Pancreas (tissue), 10 donors: ENCODE results near the gene NFIA. TPM values are rescaled to one million over a fixed set of nuclear protein-coding genes. Genes with fewer than 3 reads are reported as not detected.

Experiments used
- ATAC-seq, 4 donors: fragments of 200-7000 bp; cut with Tn5 transposase; one replicate each; pipeline versions ENCODE4 v1.8.0 to v1.9.1; 2020; ENCODE audit warnings: mild to moderate bottlenecking in 4 of 4, moderate library complexity in 4 of 4
- DNase-seq, 6 donors: peaks; one replicate each; pipeline ENCODE4 v3.0.0-alpha.2; 2020
- FAIRE-seq: peaks from 2 replicates; lab custom pipeline; 2012; peaks lifted over from hg19 to GRCh38; lab: Jason Lieb, UNC
- H3K27ac ChIP-seq, 4 donors: fragments of 200-600 bp; sonication (generic); 1 replicate in 3 of 4; 2 replicates in 1 of 4; pipeline versions ENCODE4 v1.5.0 to v1.8.0; 2020
- H3K27me3 ChIP-seq, 4 donors: fragments of 200-600 bp; one replicate each; pipeline ENCODE4 v1.8.0; 2021
- H3K36me3 ChIP-seq, 3 donors: fragments of 200-600 bp; sonication (generic) in 1 of 3; one replicate each; pipeline versions ENCODE4 v1.5.0 to v1.8.0; 2020 to 2021
- H3K4me1 ChIP-seq, 3 donors: fragments of 200-600 bp; one replicate each; pipeline ENCODE4 v1.8.0; 2021
- H3K4me3 ChIP-seq, 4 donors: fragments of 200-600 bp; sonication (generic) in 2 of 4; one replicate each; pipeline versions ENCODE4 v1.5.0 to v1.8.0; 2020 to 2021
- H3K9me3 ChIP-seq, 4 donors: fragments of 200-600 bp; one replicate each; pipeline ENCODE4 v1.8.0; 2021
- CTCF ChIP-seq, 4 donors: fragments of 200-600 bp; sonication (generic) in 3 of 4; IDR thresholded peaks; one replicate each; pipeline versions ENCODE4 v1.5.0 to v1.8.0; 2021; ENCODE audit warnings: antibody characterized with exemption in 4 of 4
- WGBS, 2 donors: extraction: QIAGEN DNeasy Blood & Tissue Kit; methylation state at CpG; one replicate each; pipeline ENCODE4 v1.1.7; 2013; 5-methylcytosine and 5-hydroxymethylcytosine counted together
- intact Hi-C, 3 donors: fragments of 100-400 bp; cut with DNase I; formaldehyde crosslinking; loops; one replicate each; pipeline versions ENCODE4 v1.11.1 to v1.14.2; 2022
- polyA plus RNA-seq, 2 donors: library from polyadenylated mRNA; stranded (reverse); fragments of 200-250 nt; gene quantifications; one replicate each; pipeline ENCODE4 v1.2.3, GENCODE V29; 2013
- total RNA-seq, 6 donors: library from RNA; stranded (reverse); fragmentation: NEBNext Ultra II Directional in 4 of 6; extraction: Animal tissue kit (Norgen Biotek cat#: 25700) in 4 of 6; gene quantifications; one replicate each; pipeline versions ENCODE4 v1.2.1 to v1.2.4, GENCODE V29; 2021 to 2023
- donor health status: healthy with polysubstance abuse.
- donor health status: DM: no; HTN: no; CAD: no; lungs with moderate emphysema.
- donor health status: DM: no; HTN: no; CAD: no.
- donor health status: control.
- donor health status: control.
- donor health status: Bipolar disorder and iron deficiency.
- donor health status: DM: yes; HTN: yes; CAD: no.
- donor health status: DM: no; HTN: no; CAD: no.
- donor health status: DM: no; HTN: no; CAD: no.
- donor health status: DM: yes; HTN: yes; CAD: no.

Gene NFIA
- total and polyA plus RNA-seq, 8 donors = 4.9 to 48.1 (median 30.2) TPM

- DNase-seq = no peak
- Histone ChIP-seq H3K27me3 (no peaks in the 10 kb centered on the region), H3K4me1 (no peaks in the 10 kb centered on the region), H3K9me3 (no peaks in the 10 kb centered on the region), H3K27ac (no peak overlapping the region), H3K4me3 (no peak overlapping the region), H3K36me3 (no peaks in the 10 kb centered on the region)
- no peak for ATAC-seq
- TF ChIP-seq CTCF (IDR thresholded peaks at IDR 0.05) = no peak
- intact Hi-C loops = no loop called here
- WGBS, 2 donors = 87 to 88% methylated on average over 11 of the region's 11 CpGs
- no peak for FAIRE-seq
Observed at GRCh38 chr1:61392409-61393242, 310.3 kb downstream of the NFIA start.

GRCh38 chr1:61393575-61393974 is 311.2 kb downstream of the NFIA start:
- FAIRE-seq (no peak), DNase-seq (no peak), ATAC-seq (no peak)
- Histone ChIP-seq H3K36me3 (no peaks in the 10 kb centered on the region), H3K4me3 (no peak overlapping the region), H3K9me3 (no peaks in the 10 kb centered on the region), H3K27me3 (no peaks in the 10 kb centered on the region), H3K4me1 (no peaks in the 10 kb centered on the region), H3K27ac (no peak overlapping the region)
- WGBS, 2 donors = 97 to 99% methylated on average over 3 of the region's 3 CpGs
- no peak for TF ChIP-seq CTCF (IDR thresholded peaks at IDR 0.05)
- intact Hi-C loops = no loop called here

GRCh38 chr1:61395146-61395800 is 312.9 kb downstream of the NFIA start:
- Histone ChIP-seq H3K27ac (no peak overlapping the region), H3K4me3 (no peak overlapping the region), H3K36me3 (no peaks in the 10 kb centered on the region), H3K4me1 (peaks cover 0 to 4% (median 0%) of the 10 kb centered on the region in 3 donors), H3K27me3 (no peaks in the 10 kb centered on the region), H3K9me3 (no peaks in the 10 kb centered on the region)
- no peak for FAIRE-seq
- no peak for DNase-seq
- WGBS, 2 donors = 89 to 98% methylated on average over 6 of the region's 6 CpGs
- no peak for TF ChIP-seq CTCF (IDR thresholded peaks at IDR 0.05)
- intact Hi-C loops = no loop called here
- ATAC-seq = no peak

GRCh38 chr1:61397495-61397894 is 315.1 kb downstream of the NFIA start:
- TF ChIP-seq CTCF (IDR thresholded peaks at IDR 0.05) = no peak
- 93 to 99% methylated on average over 6 of the region's 6 CpGs for WGBS, 2 donors
- no peak for ATAC-seq
- Histone ChIP-seq H3K4me1 (peaks cover 0 to 4% (median 0%) of the 10 kb centered on the region in 3 donors), H3K9me3 (no peaks in the 10 kb centered on the region), H3K36me3 (no peaks in the 10 kb centered on the region), H3K27ac (no peak overlapping the region), H3K27me3 (no peaks in the 10 kb centered on the region), H3K4me3 (no peak overlapping the region)
- intact Hi-C loops = no loop called here
- no peak for FAIRE-seq
- no peak for DNase-seq

- Histone ChIP-seq H3K27ac (no peak overlapping the region), H3K27me3 (no peaks in the 10 kb centered on the region), H3K4me3 (no peak overlapping the region), H3K4me1 (peaks cover 0 to 5% (median 0%) of the 10 kb centered on the region in 3 donors), H3K36me3 (no peaks in the 10 kb centered on the region), H3K9me3 (no peaks in the 10 kb centered on the region)
- FAIRE-seq (no peak), DNase-seq (no peak), ATAC-seq (no peak)
- no peak for TF ChIP-seq CTCF (IDR thresholded peaks at IDR 0.05)
- WGBS, 2 donors = 93% methylated on average over 3 of the region's 3 CpGs
- intact Hi-C loops = no loop called here
Observed at GRCh38 chr1:61397935-61398334, 315.6 kb downstream of the NFIA start.
